Right atrium auricular region (tissue), 2 donors: ENCODE results near the gene LRRC47. TPM values are rescaled to one million over a fixed set of nuclear protein-coding genes. Genes with fewer than 3 reads are reported as not detected.

Source experiments
- DNase-seq: peaks from one replicate; pipeline ENCODE4 v3.0.0-alpha.2; 2019; ENCODE audit warnings: low spot score
- H3K27ac ChIP-seq, 2 donors: fragments of 200-600 bp; sonication (generic); 1 replicate in 1 of 2; 2 replicates in 1 of 2; pipeline ENCODE4 v1.5.1; 2016 to 2019
- H3K27me3 ChIP-seq, 2 donors: fragments of 200-600 bp; sonication (generic); one replicate each; pipeline versions ENCODE4 v1.5.1 to v1.6.0; 2017 to 2019
- H3K36me3 ChIP-seq: fragments of 200-600 bp; sonication (generic); one replicate; pipeline ENCODE4 v1.5.1; 2016
- H3K4me1 ChIP-seq, 2 donors: fragments of 200-600 bp; sonication (generic); one replicate each; pipeline versions ENCODE4 v1.5.1 to v1.6.0; 2017 to 2019
- H3K4me3 ChIP-seq, 2 donors: fragments of 200-600 bp; sonication (generic); 1 replicate in 1 of 2; 2 replicates in 1 of 2; pipeline ENCODE4 v1.5.1; 2017 to 2019; ENCODE audit warnings: mild to moderate bottlenecking in 1 of 2, moderate library complexity in 1 of 2
- H3K9me3 ChIP-seq, 2 donors: fragments of 200-600 bp; sonication (generic); one replicate each; pipeline ENCODE4 v1.5.1; 2019
- total RNA-seq, 2 donors: library from RNA; depleted of rRNA; stranded (reverse); fragments of >200 nt; gene quantifications; one replicate each; pipeline ENCODE4 v1.1.0, GENCODE V29; 2016
- TF ChIP-seq, protein P1 (sequence below), 2 donors: fragments of 200-600 bp; sonication (generic); IDR thresholded peaks; one replicate each; pipeline ENCODE4 v1.5.1; 2019; ENCODE audit warnings: antibody characterized with exemption in 2 of 2

The LRRC47 gene
- total RNA-seq, 2 donors from 2014 or later = 31.7 to 33.6 TPM

DNA sequence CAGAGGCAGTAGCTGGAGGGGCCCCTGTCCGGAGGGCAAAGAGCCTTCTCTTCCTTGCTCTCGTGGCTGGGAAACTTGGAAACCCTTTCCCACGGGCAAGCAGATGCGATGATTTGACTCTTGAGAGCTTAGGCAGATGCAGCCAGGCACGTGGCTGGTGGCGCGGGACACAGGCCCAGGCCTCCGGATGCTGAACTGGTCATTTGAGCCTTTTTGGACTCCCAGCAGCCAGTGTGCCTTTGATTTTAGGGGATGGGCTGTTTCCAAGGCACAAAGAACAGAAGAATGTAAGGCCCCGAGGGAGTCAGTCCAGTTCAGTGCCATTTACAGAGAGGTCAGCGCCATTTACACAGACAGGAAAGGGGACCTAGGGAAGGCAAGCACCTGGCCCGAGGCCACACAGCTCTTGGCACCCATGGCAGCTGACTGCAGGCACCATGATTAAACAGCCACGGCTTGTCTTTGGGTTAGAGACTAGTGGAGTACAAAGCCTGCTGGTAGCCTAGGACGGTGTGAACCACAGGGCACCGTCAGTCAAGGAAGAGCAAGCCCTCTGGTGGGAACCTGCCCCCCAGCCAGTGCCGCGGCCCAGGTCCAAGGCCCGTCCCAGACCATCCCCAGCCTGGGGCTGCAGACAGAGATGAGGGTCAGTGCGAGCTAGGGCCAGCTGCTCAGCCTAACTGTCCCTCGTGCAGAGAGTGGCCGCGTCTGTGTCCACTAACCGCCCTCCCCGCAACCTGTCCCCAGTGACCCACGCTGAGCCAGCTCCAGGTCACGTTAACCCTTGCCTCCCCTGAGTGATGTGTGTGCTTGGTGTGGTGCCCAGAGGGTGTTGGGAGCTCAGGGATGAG lies 64.5 kb downstream of the LRRC47 start:
- peaks cover 3% of the 10 kb centered on the region for H3K36me3 ChIP-seq
- DNase-seq = no peak
- H3K4me3 ChIP-seq = no peak overlapping the region
- no peaks in the 10 kb centered on the region for H3K27me3 ChIP-seq
- H3K9me3 ChIP-seq = no peaks in the 10 kb centered on the region
- no peak overlapping the region for H3K27ac ChIP-seq
- TF ChIP-seq, protein P1, sequence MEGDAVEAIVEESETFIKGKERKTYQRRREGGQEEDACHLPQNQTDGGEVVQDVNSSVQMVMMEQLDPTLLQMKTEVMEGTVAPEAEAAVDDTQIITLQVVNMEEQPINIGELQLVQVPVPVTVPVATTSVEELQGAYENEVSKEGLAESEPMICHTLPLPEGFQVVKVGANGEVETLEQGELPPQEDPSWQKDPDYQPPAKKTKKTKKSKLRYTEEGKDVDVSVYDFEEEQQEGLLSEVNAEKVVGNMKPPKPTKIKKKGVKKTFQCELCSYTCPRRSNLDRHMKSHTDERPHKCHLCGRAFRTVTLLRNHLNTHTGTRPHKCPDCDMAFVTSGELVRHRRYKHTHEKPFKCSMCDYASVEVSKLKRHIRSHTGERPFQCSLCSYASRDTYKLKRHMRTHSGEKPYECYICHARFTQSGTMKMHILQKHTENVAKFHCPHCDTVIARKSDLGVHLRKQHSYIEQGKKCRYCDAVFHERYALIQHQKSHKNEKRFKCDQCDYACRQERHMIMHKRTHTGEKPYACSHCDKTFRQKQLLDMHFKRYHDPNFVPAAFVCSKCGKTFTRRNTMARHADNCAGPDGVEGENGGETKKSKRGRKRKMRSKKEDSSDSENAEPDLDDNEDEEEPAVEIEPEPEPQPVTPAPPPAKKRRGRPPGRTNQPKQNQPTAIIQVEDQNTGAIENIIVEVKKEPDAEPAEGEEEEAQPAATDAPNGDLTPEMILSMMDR (IDR thresholded peaks at IDR 0.05) = no peak
- peaks cover 0 to 24% of the 10 kb centered on the region in 2 donors for H3K4me1 ChIP-seq

DNA sequence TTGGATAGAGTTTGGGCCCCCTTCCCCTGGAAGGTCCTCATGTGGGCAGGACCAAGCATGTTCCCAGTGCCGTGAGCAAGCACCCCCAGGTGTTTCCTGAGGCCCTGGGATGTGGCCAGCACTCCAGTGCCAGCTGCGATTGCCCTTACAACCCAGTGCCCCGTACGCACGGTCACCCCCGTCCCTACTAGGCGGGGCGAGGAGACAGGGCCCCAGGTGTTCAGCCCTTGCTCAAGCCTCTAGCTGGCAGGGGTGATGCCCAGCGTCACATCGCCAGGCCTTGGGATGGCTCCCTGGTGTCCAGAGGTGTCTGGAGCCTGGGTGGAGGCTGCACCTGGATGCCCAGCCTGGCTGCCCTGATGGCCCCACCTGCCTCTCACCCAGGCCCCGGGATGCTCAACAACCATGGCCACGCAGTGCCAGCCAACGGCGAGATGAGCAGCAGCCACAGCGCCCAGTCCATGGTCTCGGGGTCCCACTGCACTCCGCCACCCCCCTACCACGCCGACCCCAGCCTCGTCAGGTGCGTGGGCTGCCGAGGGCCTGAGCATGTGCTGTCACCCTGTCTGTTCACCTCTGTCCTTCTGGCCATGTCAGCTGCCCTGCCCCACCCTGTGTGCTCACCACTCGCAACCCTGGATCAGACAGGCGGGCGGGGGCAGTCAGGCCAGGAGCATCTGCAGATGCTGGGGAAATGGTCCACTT lies 65.6 kb downstream of the LRRC47 start:
- H3K4me3 ChIP-seq = no peak overlapping the region
- DNase-seq = no peak
- H3K27me3 ChIP-seq = no peaks in the 10 kb centered on the region
- TF ChIP-seq, protein P1 (IDR thresholded peaks at IDR 0.05) = no peak
- H3K27ac ChIP-seq = no peak overlapping the region
- H3K36me3 ChIP-seq = no peaks in the 10 kb centered on the region
- no peaks in the 10 kb centered on the region for H3K9me3 ChIP-seq
- peaks cover 0 to 24% of the 10 kb centered on the region in 2 donors for H3K4me1 ChIP-seq

DNA sequence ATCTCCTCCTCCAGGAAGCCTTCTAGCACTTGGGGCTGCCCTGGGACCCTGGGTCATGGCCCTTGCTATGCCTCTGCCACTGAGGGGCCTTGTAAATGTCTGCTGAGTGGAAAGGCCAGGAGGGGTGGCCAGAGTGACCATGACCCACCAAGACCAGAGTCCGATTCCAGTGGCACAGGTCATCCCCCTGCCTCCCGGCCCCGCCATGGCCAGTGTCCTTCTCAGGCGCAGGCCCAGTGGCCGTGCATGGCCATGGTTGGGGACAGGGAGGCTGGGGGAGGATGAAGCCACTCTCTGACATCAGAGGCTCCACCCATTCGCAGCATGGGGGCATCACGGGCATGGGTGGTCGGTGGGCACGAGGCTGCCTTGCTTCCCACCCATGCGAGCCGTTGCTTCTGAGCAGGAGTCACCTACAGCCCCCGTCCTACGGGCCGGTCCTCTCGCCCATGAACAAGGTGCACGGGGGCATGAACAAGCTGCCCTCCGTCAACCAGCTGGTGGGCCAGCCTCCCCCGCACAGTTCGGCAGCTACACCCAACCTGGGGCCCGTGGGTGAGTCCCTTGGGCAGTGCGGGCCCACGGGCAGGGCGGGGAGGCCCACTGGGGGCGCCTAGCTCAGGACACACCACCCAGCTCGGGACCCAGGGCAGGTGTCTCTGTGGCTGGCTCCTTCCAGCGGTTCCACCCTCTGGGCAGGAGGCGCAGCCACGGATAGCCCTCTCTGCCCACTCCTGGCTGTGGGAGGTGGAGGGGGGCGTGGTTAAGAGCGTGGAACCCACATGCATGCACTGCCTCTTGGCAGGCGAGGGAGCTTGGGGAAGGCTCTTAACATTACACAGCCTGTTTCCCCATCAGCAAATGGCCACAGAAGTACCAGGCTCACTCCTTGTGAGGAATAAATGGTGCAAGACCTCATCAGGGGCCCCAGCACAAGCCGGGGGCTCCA lies 66.4 kb downstream of the LRRC47 start:
- TF ChIP-seq, protein P1 (IDR thresholded peaks at IDR 0.05) = no peak
- H3K27ac ChIP-seq = no peak overlapping the region
- peaks cover 0 to 24% of the 10 kb centered on the region in 2 donors for H3K4me1 ChIP-seq
- no peak overlapping the region for H3K4me3 ChIP-seq
- DNase-seq = no peak
- no peaks in the 10 kb centered on the region for H3K27me3 ChIP-seq
- H3K9me3 ChIP-seq = no peaks in the 10 kb centered on the region
- H3K36me3 ChIP-seq = no peaks in the 10 kb centered on the region

Other genes with a start within 250 kb of the LRRC47 start
- gene MEGF6, start 185.0 kb downstream of the LRRC47 start, total RNA-seq = 10 to 100 TPM; 14.9 to 32.6 TPM
- 10 to 100 TPM; 30.0 to 33.3 TPM for gene TPRG1L, start 171.5 kb downstream of the LRRC47 start, total RNA-seq
- gene WRAP73, start 146.4 kb downstream of the LRRC47 start, total RNA-seq = 10 to 100 TPM in 1 of 2 donors, 1 to 10 TPM in 1; 6.8 to 11.4 TPM
- gene TP73, start 144.0 kb downstream of the LRRC47 start, total RNA-seq = under 1 TPM in 1 of 2 donors, not detected in 1; 0.16 TPM
- not detected for gene CCDC27, start 44.0 kb downstream of the LRRC47 start, total RNA-seq
- gene SMIM1, start 23.7 kb downstream of the LRRC47 start, total RNA-seq = 10 to 100 TPM; 40.4 to 54.6 TPM
- gene CEP104, start 60.7 kb upstream of the LRRC47 start, total RNA-seq = 10 to 100 TPM; 21.7 to 25.9 TPM
- 1 to 10 TPM; 3.2 to 5.3 TPM for gene DFFB, start 61.0 kb upstream of the LRRC47 start, total RNA-seq
- gene C1orf174, start 103.8 kb upstream of the LRRC47 start, total RNA-seq = 10 to 100 TPM in 1 of 2 donors, 1 to 10 TPM in 1; 9.1 to 18.8 TPM